ENCODE data around the gene MBNL2. TPM values are rescaled to one million over a fixed set of nuclear protein-coding genes. Genes with fewer than 3 reads are reported as not detected.

Gene MBNL2
- polyA plus RNA-seq, 1 experiment = 44.0 TPM

DNA sequence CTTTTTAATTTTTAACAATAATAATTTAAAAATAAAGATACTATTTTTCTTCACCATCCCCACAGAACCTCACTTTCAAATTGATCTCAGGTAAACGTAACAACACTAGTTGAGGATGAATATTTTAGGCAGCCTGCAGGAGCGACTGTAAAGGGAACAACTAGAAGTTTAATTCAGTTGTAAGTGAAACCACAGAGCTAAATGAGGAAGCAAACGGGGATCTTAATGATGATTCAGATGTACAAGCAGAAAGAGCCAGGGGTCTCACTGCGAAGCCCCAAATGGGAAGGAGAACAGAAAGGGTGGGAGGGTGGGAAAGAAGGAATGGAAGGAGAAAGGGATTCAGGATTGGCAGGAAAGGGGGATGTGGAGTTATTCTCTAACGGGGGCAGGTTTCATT, 157.3 kb downstream of the MBNL2 start:
- CTCF ChIA-PET = no interaction called here
- Histone ChIP-seq H3K9me3 (ENCODE audit: control insufficient read depth, insufficient read depth, low read length) (no peaks in the 10 kb centered on the region), H3K27me3 (ENCODE audit: control insufficient read depth, insufficient read depth, low read length) (no peaks in the 10 kb centered on the region), H3K4me3 (ENCODE audit: low read depth, low read length) (no peak overlapping the region), H3K27ac (ENCODE audit: low read depth, low read length) (no peak overlapping the region)
- POLR2A ChIA-PET = no interaction called here
- TF ChIP-seq, protein P1, sequence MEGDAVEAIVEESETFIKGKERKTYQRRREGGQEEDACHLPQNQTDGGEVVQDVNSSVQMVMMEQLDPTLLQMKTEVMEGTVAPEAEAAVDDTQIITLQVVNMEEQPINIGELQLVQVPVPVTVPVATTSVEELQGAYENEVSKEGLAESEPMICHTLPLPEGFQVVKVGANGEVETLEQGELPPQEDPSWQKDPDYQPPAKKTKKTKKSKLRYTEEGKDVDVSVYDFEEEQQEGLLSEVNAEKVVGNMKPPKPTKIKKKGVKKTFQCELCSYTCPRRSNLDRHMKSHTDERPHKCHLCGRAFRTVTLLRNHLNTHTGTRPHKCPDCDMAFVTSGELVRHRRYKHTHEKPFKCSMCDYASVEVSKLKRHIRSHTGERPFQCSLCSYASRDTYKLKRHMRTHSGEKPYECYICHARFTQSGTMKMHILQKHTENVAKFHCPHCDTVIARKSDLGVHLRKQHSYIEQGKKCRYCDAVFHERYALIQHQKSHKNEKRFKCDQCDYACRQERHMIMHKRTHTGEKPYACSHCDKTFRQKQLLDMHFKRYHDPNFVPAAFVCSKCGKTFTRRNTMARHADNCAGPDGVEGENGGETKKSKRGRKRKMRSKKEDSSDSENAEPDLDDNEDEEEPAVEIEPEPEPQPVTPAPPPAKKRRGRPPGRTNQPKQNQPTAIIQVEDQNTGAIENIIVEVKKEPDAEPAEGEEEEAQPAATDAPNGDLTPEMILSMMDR (IDR thresholded peaks at IDR 0.05; ENCODE audit: low read depth, low read length) = no peak
- no peak for DNase-seq (ENCODE audit: low read depth, low spot score)

DNA sequence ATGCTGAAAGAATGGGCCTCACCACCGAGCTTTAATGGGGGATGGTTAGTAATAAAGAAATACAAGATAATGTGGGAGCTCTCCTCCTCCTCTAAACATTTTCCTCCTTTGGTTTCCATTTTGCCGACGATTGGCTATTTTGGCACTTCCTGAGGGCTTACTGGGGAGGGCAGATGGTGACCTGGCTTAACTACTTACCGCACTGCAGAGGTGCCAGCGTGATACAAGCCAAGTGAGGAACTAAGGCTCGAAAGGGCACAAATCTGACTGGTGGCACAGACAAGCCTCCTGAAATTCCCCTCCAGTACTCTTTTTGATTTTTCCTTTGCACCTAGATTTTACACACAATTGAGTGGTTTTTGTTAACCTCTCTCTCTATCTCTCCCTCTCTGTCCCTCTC, 158.6 kb downstream of the MBNL2 start:
- no peaks in the 10 kb centered on the region for H3K27me3 ChIP-seq (ENCODE audit: control insufficient read depth, insufficient read depth, low read length)
- POLR2A ChIA-PET = no interaction called here
- no peak for DNase-seq (ENCODE audit: low read depth, low spot score)
- no peak overlapping the region for H3K27ac ChIP-seq (ENCODE audit: low read depth, low read length)
- CTCF ChIA-PET = no interaction called here
- H3K4me3 ChIP-seq (ENCODE audit: low read depth, low read length) = no peak overlapping the region
- no peaks in the 10 kb centered on the region for H3K9me3 ChIP-seq (ENCODE audit: control insufficient read depth, insufficient read depth, low read length)
- TF ChIP-seq, protein P1 (IDR thresholded peaks at IDR 0.05; ENCODE audit: low read depth, low read length) = no peak

DNA sequence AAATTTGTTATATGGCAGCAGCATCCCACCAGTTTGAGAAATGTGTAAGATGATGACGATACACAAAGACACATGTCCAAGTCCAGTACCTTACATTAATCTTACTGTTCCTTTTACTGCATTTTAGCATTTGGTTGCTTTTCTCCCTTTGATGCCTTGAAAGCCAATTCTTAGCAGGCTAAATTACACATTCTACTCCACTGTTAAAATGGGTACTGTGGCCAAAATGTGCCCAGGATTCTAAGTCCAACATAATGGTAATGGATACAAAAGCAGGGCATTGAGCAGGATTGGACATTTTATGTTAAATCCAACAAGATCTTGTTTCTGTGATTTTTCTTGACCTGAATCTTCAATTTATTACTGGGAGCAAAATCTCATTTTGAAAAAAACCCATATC, 159.1 kb downstream of the MBNL2 start:
- no peaks in the 10 kb centered on the region for H3K9me3 ChIP-seq (ENCODE audit: control insufficient read depth, insufficient read depth, low read length)
- TF ChIP-seq, protein P1 (IDR thresholded peaks at IDR 0.05; ENCODE audit: low read depth, low read length) = no peak
- no peak overlapping the region for H3K4me3 ChIP-seq (ENCODE audit: low read depth, low read length)
- ChIA-PET CTCF (no interaction called here), POLR2A (no interaction called here)
- DNase-seq (ENCODE audit: low read depth, low spot score) = no peak
- H3K27ac ChIP-seq (ENCODE audit: low read depth, low read length) = no peak overlapping the region
- H3K27me3 ChIP-seq (ENCODE audit: control insufficient read depth, insufficient read depth, low read length) = no peaks in the 10 kb centered on the region

DNA sequence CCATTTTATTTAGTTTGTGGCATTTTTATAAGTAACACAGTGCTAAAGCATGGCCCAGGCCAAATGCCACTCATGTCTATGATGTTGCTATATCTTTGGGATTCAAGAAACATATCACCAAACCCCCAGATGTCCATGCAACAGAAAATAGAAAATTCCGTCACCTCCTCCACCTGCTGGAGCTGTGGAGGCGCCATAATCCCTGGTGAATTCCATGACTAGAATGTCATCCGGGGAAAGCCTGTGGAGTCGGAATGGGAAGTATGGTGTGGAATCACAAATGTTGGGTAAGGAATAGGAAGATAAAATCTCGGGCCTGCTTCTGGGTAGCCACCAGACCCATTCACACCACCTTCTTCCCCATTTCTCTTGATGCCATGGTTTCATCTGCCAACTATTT, 160.1 kb downstream of the MBNL2 start:
- Histone ChIP-seq H3K9me3 (ENCODE audit: control insufficient read depth, insufficient read depth, low read length) (no peaks in the 10 kb centered on the region), H3K27ac (ENCODE audit: low read depth, low read length) (no peak overlapping the region), H3K4me3 (ENCODE audit: low read depth, low read length) (no peak overlapping the region), H3K27me3 (ENCODE audit: control insufficient read depth, insufficient read depth, low read length) (no peaks in the 10 kb centered on the region)
- TF ChIP-seq, protein P1 (IDR thresholded peaks at IDR 0.05; ENCODE audit: low read depth, low read length) = no peak
- ChIA-PET CTCF (no interaction called here), POLR2A (no interaction called here)
- DNase-seq (ENCODE audit: low read depth, low spot score) = no peak

DNA sequence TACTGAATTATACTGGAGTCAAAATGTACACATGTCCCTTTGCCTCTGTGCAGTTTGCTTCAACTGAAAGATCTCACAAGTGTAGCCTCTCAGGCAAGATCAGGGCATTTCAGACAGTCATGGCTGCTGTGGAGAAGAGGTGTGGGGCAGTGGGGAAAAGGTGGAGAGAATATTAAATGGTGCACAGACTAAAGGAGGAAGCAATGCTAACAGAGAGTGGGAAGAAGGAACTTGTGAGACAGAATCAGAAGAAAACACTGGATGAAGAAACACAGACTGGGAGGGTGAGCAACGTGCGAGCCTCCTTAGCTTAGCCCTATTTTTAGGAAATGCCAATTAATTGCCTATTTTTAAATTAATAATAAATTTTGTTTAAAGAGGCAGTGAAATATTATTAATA, 162.2 kb downstream of the MBNL2 start:
- Histone ChIP-seq H3K4me3 (ENCODE audit: low read depth, low read length) (no peak overlapping the region), H3K27me3 (ENCODE audit: control insufficient read depth, insufficient read depth, low read length) (no peaks in the 10 kb centered on the region), H3K27ac (ENCODE audit: low read depth, low read length) (no peak overlapping the region), H3K9me3 (ENCODE audit: control insufficient read depth, insufficient read depth, low read length) (no peaks in the 10 kb centered on the region)
- no peak for DNase-seq (ENCODE audit: low read depth, low spot score)
- ChIA-PET CTCF (interaction anchor here (1.8 kb wide), 1 partner anchor 273 kb away, joined by 6 read pairs; no protein-coding TSS in a partner anchor), POLR2A (no interaction called here)
- TF ChIP-seq, protein P1 (IDR thresholded peaks at IDR 0.05; ENCODE audit: low read depth, low read length) = no peak
